Large intestine (tissue), 3 donors: Measurements from ENCODE around the gene PER3. TPM values are rescaled to one million over a fixed set of nuclear protein-coding genes. Genes with fewer than 3 reads are reported as not detected.
"Not testable (repeated sequence)": the region's sequence is repeated elsewhere in the genome, so short reads cannot be mapped to it uniquely, and the experiment has no call there.

ENCODE experiments used
- DNase-seq, 2 donors: peaks; one replicate each; pipeline versions ENCODE4 v3.0.0 to v3.0.0-alpha.2; 2013
- H3K27ac ChIP-seq: one replicate; pipeline ENCODE4 v1.5.1; 2013; ENCODE audit warnings: low read length
- H3K27me3 ChIP-seq: 2 replicates; pipeline ENCODE4 v1.6.1; 2013; ENCODE audit warnings: low read length; ENCODE audit not compliant: control insufficient read depth, insufficient read depth
- H3K36me3 ChIP-seq: 2 replicates; pipeline ENCODE4 v1.6.1; 2013; ENCODE audit warnings: low read length; ENCODE audit not compliant: control insufficient read depth, insufficient read depth
- H3K4me1 ChIP-seq: one replicate; pipeline ENCODE4 v1.6.1; 2013; ENCODE audit warnings: low read length; ENCODE audit not compliant: control insufficient read depth, insufficient read depth
- H3K4me3 ChIP-seq: one replicate; pipeline ENCODE4 v1.5.1; 2013; ENCODE audit warnings: low read length
- H3K9me3 ChIP-seq: one replicate; pipeline ENCODE4 v1.6.1; 2013; ENCODE audit warnings: mild to moderate bottlenecking, low read depth, low read length, moderate library complexity; ENCODE audit not compliant: control insufficient read depth
- WGBS: methylation state at CpG from one replicate; pipeline ENCODE4 v1.1.5; 2013; ENCODE audit warnings: low lambda C conversion rate; ENCODE audit not compliant: insufficient coverage; 5-methylcytosine and 5-hydroxymethylcytosine counted together
- polyA plus RNA-seq: library from polyadenylated mRNA; unstranded; fragments of 120-200 nt; gene quantifications from one replicate; pipeline ENCODE4 v1.2.1, GENCODE V29; 2013

Gene PER3
- polyA plus RNA-seq, 1 donor: 5.1 TPM

DNA sequence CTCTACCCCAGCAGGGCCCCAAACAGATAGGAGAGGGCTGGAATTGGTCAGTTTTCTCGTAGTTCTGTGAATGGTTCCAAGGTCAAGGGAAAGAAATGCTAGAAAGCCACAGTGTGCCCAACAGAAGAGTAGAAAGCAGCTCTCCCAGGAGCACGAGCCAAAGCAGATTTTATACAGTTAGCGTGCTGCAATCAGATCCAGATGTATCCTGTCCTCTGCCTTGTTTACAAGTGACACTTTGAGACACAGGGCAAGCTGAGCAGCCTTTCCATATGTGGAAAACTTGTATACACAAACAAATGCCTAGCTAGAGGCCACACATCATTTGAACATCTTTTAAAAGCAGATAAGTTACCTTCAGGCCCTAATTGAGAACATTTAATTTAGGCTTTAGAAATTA, 6.5 kb upstream of the PER3 start:
- Histone ChIP-seq H3K27ac (no peak overlapping the region), H3K4me1 (peaks cover 3% of the 10 kb centered on the region), H3K9me3 (no peaks in the 10 kb centered on the region), H3K36me3 (peaks cover 45% of the 10 kb centered on the region), H3K27me3 (no peaks in the 10 kb centered on the region), H3K4me3 (no peak overlapping the region)
- DNase-seq: no peak
- no CpG with 5 or more reads among the region's 3 CpGs for WGBS

DNA sequence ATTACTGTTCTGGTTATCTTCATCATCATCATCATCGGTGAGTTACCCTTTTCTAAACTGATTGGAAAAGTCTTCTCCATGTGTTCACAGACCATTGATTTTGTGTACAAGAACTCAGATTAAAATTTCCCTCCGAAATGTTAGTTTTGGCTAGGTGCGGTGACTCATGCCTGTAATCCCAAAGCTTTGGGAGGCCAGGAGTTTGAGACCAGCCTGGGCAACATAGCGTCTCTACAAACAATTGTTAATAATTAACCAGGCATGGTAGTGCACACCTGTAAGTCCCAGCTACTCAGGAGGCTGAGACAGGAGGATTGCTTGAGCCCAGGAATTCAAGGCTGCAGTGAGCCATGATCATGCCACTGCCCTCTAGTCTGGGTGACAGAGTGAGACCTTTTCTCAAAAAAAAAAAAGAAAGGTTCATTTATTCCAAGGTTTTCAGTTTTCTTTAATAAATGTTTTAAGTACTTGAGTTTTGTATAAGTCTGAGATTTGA, 5.9 kb upstream of the PER3 start:
- WGBS: 86% methylated on average over 1 of the region's 4 CpGs
- H3K36me3 ChIP-seq: peaks cover 45% of the 10 kb centered on the region

DNA sequence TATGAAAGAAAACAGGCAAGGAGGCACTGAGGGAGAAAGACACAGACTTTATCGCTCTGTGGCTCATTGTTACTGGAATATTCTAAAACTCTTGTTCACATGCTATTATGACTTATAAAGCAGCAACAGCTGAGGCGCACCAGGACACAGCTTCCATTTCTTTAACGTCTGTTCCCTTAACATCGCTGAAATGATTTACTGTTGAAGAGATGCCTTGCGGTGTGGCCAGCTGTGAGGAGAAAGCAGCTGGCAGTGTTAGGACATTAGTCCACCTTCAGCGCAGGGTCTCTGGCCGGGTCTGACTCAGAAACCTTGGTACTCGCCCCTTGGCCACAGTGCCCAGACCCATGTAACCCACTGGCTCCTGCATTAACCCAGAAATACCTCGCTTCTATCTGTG, 3.1 kb upstream of the PER3 start:
- Histone ChIP-seq H3K27me3 (peaks cover 5% of the 10 kb centered on the region), H3K9me3 (peaks cover 7% of the 10 kb centered on the region), H3K36me3 (peaks cover 40% of the 10 kb centered on the region), H3K4me1 (peaks cover 8% of the 10 kb centered on the region), H3K4me3 (no peak overlapping the region), H3K27ac (no peak overlapping the region)
- DNase-seq: no peak
- WGBS: 93% methylated on average over 2 of the region's 9 CpGs

More for the DNA sequence above, 5.9 kb upstream of the PER3 start:
- H3K27ac ChIP-seq: no peak overlapping the region
- no peak for DNase-seq
- H3K4me3 ChIP-seq: no peak overlapping the region
- no peaks in the 10 kb centered on the region for H3K9me3 ChIP-seq
- no peaks in the 10 kb centered on the region for H3K27me3 ChIP-seq
- peaks cover 7% of the 10 kb centered on the region for H3K4me1 ChIP-seq

DNA sequence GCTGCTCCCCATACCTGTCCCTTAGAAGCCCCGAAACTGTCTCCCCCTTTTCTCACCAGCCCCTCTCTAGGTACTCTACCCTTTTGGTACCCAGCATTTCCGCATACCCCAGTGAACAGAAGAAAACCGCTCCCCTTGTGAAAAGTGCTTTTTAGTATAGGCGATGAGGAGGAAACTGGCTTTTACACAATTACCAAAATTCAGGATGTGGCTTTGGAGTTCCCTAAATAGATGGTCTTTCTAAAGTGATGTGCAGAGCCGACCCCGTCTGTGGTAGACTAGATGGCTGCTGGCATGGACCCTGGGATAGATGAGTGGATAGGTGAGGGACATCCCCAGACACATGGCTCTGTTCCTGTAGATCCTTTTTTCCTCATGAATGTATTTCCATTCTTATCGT, 2.6 kb upstream of the PER3 start:
- no peak for DNase-seq
- Histone ChIP-seq H3K4me3 (no peak overlapping the region), H3K4me1 (peaks cover 8% of the 10 kb centered on the region), H3K27me3 (peaks cover 5% of the 10 kb centered on the region), H3K36me3 (peaks cover 37% of the 10 kb centered on the region), H3K9me3 (peaks cover 7% of the 10 kb centered on the region), H3K27ac (no peak overlapping the region)
- 96% methylated on average over 3 of the region's 7 CpGs for WGBS

DNA sequence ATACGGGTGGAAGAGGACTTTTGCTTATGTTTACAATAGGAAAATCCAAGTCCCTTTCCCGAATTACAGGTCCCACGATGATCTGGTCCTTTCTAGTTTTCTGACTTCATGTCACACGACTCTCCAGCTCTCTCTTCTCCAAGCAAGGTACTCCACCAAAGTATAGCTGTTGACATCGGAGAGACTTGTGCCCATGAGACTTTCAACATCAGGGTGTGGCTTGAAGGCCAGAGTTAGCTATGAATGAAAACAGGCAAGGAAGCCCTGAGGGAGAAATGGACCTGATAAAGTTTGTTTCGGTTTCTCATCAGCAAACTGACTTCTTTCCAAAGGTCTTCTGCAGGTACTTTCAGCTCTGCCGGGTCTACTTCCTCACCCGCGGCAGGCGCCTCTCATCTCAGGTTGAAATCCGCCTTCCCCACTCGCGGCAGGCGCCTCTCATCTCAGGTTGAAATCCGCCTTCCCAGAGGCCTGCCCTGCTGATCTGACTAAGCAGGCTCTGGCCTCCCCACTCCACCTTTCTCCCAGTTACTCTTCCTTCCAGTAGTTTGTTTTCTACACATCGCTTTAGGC, 2.1 kb upstream of the PER3 start:
- 87% methylated on average over 6 of the region's 16 CpGs for WGBS
- Histone ChIP-seq H3K9me3 (peaks cover 7% of the 10 kb centered on the region), H3K36me3 (peaks cover 33% of the 10 kb centered on the region), H3K27ac (peak overlapping the region; percentile 13), H3K4me3 (no peak overlapping the region), H3K27me3 (peaks cover 5% of the 10 kb centered on the region), H3K4me1 (peaks cover 8% of the 10 kb centered on the region)
- peak; percentile 21 to 71 for DNase-seq

DNA sequence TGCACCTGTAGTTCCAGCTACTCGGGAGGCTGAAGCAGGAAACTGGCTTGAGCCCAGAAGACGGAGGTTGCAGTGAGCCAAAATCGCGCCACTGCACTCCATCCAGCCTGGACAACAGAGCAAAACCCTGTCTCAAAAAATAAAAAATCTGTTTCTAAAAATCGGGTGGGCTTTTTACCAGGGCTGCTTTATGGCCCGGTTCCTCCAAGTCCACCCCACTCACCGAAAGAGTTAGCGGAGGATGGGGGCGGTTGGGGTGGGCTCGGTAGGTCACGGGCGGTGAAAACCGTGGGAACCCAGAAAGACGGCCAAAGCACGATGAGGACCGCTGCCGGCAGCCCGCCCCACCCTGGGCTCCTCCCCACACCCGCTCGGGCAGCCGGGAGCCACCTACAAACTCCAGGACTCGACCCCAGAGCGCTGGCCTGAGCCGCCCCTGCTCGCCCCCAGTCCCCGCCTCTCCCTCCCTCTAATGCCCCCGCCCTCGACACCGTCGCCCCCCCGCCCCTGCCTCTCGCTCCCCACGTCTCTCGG, 846 bp upstream of the PER3 start:
- no CpG with 5 or more reads among the region's 34 CpGs for WGBS
- peak in 1 of 2 donors; percentile 35 for DNase-seq
- Histone ChIP-seq H3K27ac (no peak overlapping the region), H3K4me1 (peaks cover 8% of the 10 kb centered on the region), H3K9me3 (peaks cover 7% of the 10 kb centered on the region), H3K4me3 (peak overlapping the region; percentile 55), H3K36me3 (peaks cover 21% of the 10 kb centered on the region), H3K27me3 (peaks cover 5% of the 10 kb centered on the region)

DNA sequence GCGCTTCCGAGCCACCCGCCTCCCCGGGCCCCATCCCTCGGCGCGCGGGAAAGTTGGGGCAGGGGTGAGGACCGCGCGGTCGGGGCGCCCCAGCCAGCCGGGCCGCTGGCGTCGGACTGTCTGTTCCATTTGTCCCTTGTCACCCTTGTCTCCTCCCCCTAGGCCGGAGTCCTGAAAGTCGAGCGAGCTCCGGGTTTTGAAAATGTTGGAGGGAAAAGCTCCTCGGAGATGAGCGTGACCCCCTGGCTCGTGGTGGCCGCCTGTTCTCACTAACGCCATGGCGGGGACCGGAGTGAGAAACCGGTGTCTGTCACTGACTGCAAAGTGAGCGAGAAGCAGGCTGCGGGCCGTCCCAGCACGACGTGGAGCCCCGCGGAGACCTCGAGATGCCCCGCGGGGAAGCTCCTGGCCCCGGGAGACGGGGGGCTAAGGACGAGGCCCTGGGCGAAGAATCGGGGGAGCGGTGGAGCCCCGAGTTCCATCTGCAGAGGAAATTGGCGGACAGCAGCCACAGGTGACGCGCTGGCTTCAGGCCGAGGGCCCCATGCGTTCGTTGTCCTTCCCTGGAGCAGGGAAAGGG, 491 bp downstream of the PER3 start:
- H3K9me3 ChIP-seq: peaks cover 7% of the 10 kb centered on the region
- no CpG with 5 or more reads among the region's 52 CpGs for WGBS
- peaks cover 8% of the 10 kb centered on the region for H3K4me1 ChIP-seq
- peak overlapping the region; percentile 12 for H3K4me3 ChIP-seq
- peaks cover 12% of the 10 kb centered on the region for H3K36me3 ChIP-seq
- DNase-seq: no peak
- peaks cover 5% of the 10 kb centered on the region for H3K27me3 ChIP-seq
- no peak overlapping the region for H3K27ac ChIP-seq

DNA sequence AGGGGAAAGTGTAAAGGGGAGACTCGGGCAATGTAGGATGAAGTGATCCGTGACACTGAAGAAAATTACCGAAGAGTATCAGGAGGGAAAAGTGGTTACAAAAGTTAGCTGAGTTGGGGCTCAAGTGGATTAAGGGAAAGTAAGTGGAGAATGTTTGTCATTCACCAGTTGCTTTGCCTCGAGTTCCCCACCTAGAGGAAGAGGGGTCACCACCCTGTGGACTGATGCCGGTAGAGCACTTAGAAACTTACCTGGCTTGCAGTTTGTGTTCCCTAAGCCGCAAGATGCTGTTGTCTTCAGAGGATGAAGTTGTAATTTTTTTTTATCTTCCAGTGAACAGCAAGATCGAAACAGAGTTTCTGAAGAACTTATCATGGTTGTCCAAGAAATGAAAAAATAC, 1.0 kb downstream of the PER3 start:
- WGBS: 96% methylated on average over 3 of the region's 7 CpGs
- peaks cover 8% of the 10 kb centered on the region for H3K36me3 ChIP-seq
- DNase-seq: no peak
- no peak overlapping the region for H3K27ac ChIP-seq
- H3K27me3 ChIP-seq: peaks cover 5% of the 10 kb centered on the region
- peaks cover 7% of the 10 kb centered on the region for H3K9me3 ChIP-seq
- no peak overlapping the region for H3K4me3 ChIP-seq
- H3K4me1 ChIP-seq: peaks cover 8% of the 10 kb centered on the region

DNA sequence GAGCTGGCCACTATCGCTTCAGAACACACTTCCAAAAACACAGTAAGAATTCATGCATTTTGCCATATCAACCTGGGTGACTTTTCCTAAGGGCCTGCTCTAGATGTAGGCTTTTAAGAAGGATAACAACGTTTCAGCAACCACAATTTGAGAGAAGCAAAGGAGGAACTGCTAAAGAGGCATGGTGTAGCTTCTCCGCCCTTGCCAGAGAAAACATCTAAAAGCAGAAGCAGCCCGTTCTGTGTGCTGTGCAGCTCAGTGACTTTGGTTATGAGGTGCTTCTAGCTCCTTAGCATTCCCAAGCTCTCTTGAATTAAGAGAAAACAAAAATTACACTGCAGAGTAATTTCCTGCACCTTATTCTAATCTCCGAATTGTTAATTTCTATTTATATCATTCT, 2.7 kb downstream of the PER3 start:
- no peak overlapping the region for H3K27ac ChIP-seq
- no CpG with 5 or more reads among the region's 5 CpGs for WGBS
- peaks cover 5% of the 10 kb centered on the region for H3K27me3 ChIP-seq
- no peak overlapping the region for H3K4me3 ChIP-seq
- no peaks in the 10 kb centered on the region for H3K36me3 ChIP-seq
- no peak for DNase-seq
- peaks cover 8% of the 10 kb centered on the region for H3K4me1 ChIP-seq
- peaks cover 10% of the 10 kb centered on the region for H3K9me3 ChIP-seq

DNA sequence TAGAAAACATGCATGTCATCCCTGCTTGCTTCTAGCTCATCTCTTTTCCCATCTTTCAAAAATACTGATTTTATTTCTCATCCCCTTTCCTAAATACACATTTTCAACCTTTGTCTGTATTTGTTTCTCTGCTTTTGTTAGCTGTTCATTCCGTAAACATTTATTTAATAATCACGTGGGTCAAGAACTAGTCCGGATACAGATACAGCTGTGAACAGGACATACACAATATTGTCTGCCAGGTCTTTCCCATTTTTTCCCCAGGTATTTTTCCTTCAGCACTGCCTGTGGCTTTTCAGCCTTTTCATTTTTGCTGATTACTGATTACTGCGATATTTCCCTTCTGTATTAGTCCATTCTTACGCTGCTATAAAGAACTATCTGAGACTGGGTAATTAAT, 5.7 kb downstream of the PER3 start:
- H3K4me1 ChIP-seq: no peaks in the 10 kb centered on the region

DNA sequence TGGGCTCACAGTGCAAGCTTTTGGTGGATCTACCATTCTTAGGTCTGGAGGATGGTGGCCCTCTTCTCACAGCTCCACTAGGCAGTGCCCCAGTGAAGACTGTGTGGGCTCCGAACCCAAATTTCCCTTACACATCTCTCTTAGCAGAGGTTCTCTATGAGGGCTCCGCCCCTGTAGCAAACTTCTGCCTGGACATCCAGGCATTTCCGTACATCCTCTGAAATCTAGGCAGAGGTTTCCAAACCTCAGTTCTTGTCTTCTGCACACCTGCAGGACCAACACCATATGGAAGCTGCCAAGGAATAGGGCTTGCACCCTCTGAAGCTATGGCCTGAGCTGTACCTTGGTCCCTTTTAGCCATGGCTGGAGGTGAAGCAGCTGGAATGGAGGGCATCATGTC, 6.9 kb downstream of the PER3 start:
- no CpG with 5 or more reads among the region's 3 CpGs for WGBS
- H3K27ac ChIP-seq, H3K27me3 ChIP-seq, H3K9me3 ChIP-seq, H3K4me1 ChIP-seq, H3K4me3 ChIP-seq, DNase-seq, H3K36me3 ChIP-seq: not testable (repeated sequence)

More for the DNA sequence above, 5.7 kb downstream of the PER3 start:
- Histone ChIP-seq H3K36me3 (no peaks in the 10 kb centered on the region), H3K27me3 (no peaks in the 10 kb centered on the region), H3K27ac (no peak overlapping the region), H3K9me3 (peaks cover 4% of the 10 kb centered on the region), H3K4me3 (no peak overlapping the region)
- WGBS: 89% methylated on average over 3 of the region's 5 CpGs
- no peak for DNase-seq
